ENCODE results near the gene HS3ST2.

DNA sequence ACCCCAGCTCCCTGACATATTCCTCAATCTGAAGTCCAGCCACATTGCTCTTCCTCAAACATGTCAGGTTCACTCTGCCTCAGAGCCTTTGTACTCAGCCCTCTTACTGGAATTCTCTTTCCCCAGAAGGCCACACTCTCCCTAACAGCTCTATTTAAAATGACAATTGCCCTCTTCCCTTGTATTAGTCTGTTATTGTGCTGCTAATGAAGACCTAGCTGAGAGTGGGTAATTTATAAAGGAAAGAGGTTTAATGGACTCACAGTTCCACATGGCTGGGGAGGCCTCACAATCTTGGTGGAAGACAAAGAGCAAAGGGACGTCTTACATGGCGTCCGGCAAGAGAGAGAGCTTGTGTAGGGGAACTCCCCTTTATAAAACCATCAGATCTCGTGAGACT lies 46.0 kb downstream of the HS3ST2 start:
- TF ChIP-seq, protein P1, sequence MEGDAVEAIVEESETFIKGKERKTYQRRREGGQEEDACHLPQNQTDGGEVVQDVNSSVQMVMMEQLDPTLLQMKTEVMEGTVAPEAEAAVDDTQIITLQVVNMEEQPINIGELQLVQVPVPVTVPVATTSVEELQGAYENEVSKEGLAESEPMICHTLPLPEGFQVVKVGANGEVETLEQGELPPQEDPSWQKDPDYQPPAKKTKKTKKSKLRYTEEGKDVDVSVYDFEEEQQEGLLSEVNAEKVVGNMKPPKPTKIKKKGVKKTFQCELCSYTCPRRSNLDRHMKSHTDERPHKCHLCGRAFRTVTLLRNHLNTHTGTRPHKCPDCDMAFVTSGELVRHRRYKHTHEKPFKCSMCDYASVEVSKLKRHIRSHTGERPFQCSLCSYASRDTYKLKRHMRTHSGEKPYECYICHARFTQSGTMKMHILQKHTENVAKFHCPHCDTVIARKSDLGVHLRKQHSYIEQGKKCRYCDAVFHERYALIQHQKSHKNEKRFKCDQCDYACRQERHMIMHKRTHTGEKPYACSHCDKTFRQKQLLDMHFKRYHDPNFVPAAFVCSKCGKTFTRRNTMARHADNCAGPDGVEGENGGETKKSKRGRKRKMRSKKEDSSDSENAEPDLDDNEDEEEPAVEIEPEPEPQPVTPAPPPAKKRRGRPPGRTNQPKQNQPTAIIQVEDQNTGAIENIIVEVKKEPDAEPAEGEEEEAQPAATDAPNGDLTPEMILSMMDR (IDR thresholded peaks at IDR 0.05 in 8 of 11, conservative IDR thresholded peaks at IDR 0.05 in 3 of 11) = no peak
- no peak for TF ChIP-seq POLR2AphosphoS5 (IDR thresholded peaks at IDR 0.05)
- TF ChIP-seq POLR2A (IDR thresholded peaks at IDR 0.05) = no peak

All from spleen (tissue), 7 donors.